GM06990 (cell line): Measurements from ENCODE around the gene NTRK2.

Experiments
- DNase-seq: peaks from one replicate; pipeline ENCODE4 v3.0.0-alpha.2; 2011; ENCODE audit not compliant: insufficient read length; ENCODE audit errors: extremely low read depth
- H3K27me3 ChIP-seq: replicated peaks from 2 replicates; pipeline ENCODE4 v1.6.0; 2011; ENCODE audit warnings: low read length; ENCODE audit not compliant: control insufficient read depth, insufficient read depth
- H3K36me3 ChIP-seq: 2 replicates; pipeline ENCODE4 v1.5.1; 2011; ENCODE audit warnings: low read length; ENCODE audit not compliant: control insufficient read depth, insufficient read depth
- H3K4me3 ChIP-seq: replicated peaks from 2 replicates; pipeline ENCODE4 v1.5.1; 2011; ENCODE audit warnings: low read depth, mild to moderate bottlenecking, control low read depth, low read length
- TF ChIP-seq, protein P1 (sequence below): IDR thresholded peaks from 2 replicates; pipeline ENCODE4 v1.5.1; 2011; ENCODE audit warnings: low read length, control low read depth, mild to moderate bottlenecking, inconsistent platforms; ENCODE audit not compliant: insufficient read depth, poor library complexity, severe bottlenecking

Gene NTRK2

DNA sequence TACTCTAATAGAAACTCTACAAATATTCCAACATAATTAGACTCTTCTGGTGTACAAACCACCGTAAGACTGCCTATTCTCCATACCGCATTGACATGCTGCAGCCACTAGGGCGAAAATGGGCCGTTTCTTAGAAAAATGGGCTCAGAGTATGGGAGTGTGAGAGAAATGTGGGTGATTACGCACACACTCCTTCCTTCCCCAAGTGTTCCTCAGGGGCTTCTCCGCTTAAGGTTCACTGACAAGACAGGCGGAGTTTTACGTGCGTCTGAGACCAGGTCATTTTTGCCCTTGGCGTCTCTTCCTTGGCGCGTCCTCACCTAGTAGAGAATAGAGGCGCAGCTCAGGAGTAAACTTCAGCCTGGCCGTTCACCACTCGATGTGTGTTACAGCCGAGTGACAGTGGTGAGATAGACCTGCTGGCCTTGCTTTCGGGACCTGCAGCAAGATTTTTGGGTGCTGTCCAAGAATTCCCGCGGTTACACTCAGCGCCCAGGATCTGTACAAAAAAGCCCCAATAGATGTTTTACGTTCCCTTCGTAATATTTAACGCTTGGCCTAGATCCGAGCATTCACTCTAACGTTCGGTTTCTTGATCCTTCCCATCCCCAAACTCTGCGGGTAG, 1.8 kb upstream of the NTRK2 start:
- Histone ChIP-seq H3K4me3 (peak overlapping the region; percentile 41), H3K27me3 (peaks cover 2% of the 10 kb centered on the region), H3K36me3 (no peaks in the 10 kb centered on the region)
- DNase-seq: peak; percentile 28
- TF ChIP-seq, protein P1, sequence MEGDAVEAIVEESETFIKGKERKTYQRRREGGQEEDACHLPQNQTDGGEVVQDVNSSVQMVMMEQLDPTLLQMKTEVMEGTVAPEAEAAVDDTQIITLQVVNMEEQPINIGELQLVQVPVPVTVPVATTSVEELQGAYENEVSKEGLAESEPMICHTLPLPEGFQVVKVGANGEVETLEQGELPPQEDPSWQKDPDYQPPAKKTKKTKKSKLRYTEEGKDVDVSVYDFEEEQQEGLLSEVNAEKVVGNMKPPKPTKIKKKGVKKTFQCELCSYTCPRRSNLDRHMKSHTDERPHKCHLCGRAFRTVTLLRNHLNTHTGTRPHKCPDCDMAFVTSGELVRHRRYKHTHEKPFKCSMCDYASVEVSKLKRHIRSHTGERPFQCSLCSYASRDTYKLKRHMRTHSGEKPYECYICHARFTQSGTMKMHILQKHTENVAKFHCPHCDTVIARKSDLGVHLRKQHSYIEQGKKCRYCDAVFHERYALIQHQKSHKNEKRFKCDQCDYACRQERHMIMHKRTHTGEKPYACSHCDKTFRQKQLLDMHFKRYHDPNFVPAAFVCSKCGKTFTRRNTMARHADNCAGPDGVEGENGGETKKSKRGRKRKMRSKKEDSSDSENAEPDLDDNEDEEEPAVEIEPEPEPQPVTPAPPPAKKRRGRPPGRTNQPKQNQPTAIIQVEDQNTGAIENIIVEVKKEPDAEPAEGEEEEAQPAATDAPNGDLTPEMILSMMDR: peak; percentile 55

DNA sequence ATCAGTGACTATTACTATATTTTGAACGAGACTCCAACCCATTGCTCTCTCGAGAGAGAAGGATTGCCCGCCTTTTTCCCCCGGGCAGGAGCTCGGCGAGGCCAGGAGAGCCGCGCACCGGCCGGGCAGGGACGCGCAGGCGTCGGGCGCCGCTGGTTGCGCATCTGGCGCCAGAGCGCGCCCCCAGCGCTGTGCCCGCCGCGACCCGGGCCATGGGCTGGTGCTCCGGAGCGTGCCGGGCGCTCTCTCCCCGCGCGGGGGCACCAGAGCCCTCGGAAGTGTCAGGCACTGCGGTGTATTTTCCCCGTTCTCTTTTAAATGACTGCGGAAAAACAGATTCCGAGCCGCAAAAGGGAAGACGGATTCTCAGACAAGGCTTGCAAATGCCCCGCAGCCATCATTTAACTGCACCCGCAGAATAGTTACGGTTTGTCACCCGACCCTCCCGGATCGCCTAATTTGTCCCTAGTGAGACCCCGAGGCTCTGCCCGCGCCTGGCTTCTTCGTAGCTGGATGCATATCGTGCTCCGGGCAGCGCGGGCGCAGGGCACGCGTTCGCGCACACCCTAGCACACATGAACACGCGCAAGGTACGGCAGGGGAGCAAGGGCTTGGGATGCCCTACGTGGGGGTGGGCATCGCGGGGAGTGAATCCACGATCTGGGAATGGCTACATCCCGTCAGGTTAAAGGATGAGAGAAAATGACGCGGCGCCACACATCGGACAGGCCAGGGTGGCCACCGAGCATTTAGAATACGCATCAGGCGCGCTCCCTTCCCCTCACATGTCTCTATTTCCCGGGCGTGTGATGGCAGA, 1.1 kb upstream of the NTRK2 start:
- TF ChIP-seq, protein P1: peak; percentile 53
- Histone ChIP-seq H3K36me3 (no peaks in the 10 kb centered on the region), H3K27me3 (peaks cover 2% of the 10 kb centered on the region), H3K4me3 (peak overlapping the region; percentile 59)
- peak; percentile 67 for DNase-seq

DNA sequence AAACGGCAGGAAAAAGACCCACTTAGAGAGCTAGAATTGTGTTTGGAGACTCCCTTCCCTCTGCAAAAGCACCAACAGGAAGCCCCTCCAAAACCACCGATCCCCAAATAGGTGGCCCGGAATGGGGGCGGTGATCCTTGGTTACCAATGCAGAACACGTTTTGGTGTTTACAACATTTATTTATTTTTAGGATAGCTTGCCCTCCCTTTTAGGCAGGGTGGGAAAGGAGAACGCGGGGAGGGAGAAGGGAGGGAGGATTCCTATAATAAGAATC, 579 bp upstream of the NTRK2 start:
- Histone ChIP-seq H3K4me3 (peak overlapping the region; percentile 59), H3K27me3 (peaks cover 2% of the 10 kb centered on the region)
- TF ChIP-seq, protein P1: no peak

DNA sequence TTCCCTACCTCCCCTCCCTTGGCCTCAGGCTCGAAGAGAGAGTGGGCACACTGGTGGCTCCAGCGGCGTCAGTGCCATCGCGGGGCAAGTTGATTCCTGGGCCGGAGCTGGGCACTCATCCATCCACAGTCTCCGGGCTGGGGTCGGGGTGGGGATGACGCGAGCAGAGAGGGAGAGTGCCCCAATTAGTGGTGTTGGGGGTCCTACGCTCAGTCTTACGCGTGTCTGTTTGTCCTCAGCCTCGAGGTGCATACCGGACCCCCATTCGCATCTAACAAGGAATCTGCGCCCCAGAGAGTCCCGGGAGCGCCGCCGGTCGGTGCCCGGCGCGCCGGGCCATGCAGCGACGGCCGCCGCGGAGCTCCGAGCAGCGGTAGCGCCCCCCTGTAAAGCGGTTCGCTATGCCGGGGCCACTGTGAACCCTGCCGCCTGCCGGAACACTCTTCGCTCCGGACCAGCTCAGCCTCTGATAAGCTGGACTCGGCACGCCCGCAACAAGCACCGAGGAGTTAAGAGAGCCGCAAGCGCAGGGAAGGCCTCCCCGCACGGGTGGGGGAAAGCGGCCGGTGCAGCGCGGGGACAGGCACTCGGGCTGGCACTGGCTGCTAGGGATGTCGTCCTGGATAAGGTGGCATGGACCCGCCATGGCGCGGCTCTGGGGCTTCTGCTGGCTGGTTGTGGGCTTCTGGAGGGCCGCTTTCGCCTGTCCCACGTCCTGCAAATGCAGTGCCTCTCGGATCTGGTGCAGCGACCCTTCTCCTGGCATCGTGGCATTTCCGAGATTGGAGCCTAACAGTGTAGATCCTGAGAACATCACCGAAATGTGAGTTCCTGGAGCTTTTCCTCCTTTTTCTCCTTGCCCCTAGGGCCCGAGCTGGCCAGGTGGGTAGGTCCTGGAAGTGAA, 861 bp downstream of the NTRK2 start:
- H3K36me3 ChIP-seq: no peaks in the 10 kb centered on the region
- peak; percentile 9 for DNase-seq
- H3K4me3 ChIP-seq: peak overlapping the region; percentile 4
- H3K27me3 ChIP-seq: peaks cover 2% of the 10 kb centered on the region
- TF ChIP-seq, protein P1: no peak

More for the DNA sequence above, 579 bp upstream of the NTRK2 start:
- H3K36me3 ChIP-seq: no peaks in the 10 kb centered on the region
- DNase-seq: no peak

DNA sequence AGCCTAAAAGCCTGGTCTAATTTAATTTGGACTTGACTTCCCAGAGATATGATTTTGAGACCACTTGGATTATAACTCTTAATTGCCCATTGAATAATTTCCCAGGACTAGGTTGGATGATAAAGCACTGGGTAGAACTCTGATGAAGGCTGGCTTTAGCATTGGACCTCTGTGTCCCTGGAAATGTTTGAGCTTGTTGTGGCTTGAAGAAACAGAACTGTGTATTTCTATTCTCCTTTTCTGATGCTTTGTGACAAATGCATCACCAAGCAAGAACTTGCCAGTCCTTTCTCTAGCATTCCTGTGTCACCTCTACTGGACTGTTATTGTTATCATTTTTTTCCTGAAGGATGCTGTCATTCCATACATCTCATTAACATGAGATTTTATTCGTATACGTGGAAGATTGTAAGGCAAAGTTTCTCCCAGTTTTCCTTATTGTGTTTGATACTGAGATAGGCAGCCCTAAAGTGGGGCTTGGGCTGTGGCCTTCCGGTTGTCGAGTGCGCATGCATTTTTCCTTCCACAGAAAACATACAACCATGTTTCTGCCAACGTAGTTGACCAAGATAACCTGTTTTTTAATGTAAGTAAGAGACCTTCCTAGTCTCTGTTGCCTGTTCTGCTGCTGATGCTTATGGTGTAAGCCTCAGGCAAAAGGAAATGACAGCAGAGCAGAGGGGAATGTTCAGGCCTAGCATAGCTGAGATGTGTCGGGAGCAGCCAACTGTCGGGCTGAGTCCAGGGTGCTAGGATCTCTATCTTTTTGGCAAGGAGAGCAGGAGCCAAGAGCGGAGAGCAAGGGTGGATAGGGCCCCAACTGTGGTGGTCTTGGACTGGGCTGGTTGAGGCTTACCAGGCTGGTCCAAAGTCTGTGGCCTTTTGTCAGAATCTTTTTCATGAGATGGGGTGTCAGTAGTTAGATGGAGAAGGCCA, 2.3 kb downstream of the NTRK2 start:
- Histone ChIP-seq H3K27me3 (peaks cover 2% of the 10 kb centered on the region), H3K4me3 (no peak overlapping the region), H3K36me3 (no peaks in the 10 kb centered on the region)
- DNase-seq: no peak
- TF ChIP-seq, protein P1: no peak
